GM12878 (cell line): ENCODE data around the gene SFSWAP.

Experiments
- CTCF ChIP-seq, 3 experiments: IDR thresholded peaks in 2 of 3; conservative IDR thresholded peaks in 1 of 3; 2 replicates each; pipeline ENCODE4 v1.5.1; 2011; ENCODE audit warnings: low read depth in 3 of 3, low read length in 3 of 3, mild to moderate bottlenecking in 3 of 3, control low read depth in 2 of 3, moderate library complexity in 2 of 3, inconsistent platforms in 1 of 3, mixed read lengths in 1 of 3; ENCODE audit not compliant: control insufficient read depth in 2 of 3, insufficient read depth in 1 of 3; ENCODE audit errors: extremely low read depth in 1 of 3
- MEF2A ChIP-seq: IDR thresholded peaks from 2 replicates; pipeline ENCODE4 v1.6.1; 2011; ENCODE audit warnings: low read depth, mild to moderate bottlenecking, low read length, moderate library complexity; ENCODE audit not compliant: insufficient read depth
- PBX3 ChIP-seq: IDR thresholded peaks from 2 replicates; pipeline ENCODE4 v1.6.1; 2011; ENCODE audit warnings: mild to moderate bottlenecking, low read depth, low read length, moderate library complexity; ENCODE audit not compliant: insufficient replicate concordance
- POLR2A ChIP-seq: IDR thresholded peaks from 2 replicates; pipeline ENCODE4 v1.6.1; 2011; ENCODE audit warnings: low read depth, mild to moderate bottlenecking, low read length
- REST ChIP-seq: IDR thresholded peaks from 2 replicates; pipeline ENCODE4 v1.6.1; 2012; ENCODE audit warnings: mild to moderate bottlenecking, low read depth, low read length
- SMAD1 ChIP-seq: fragments of 450-650 bp; IDR thresholded peaks from 2 replicates; pipeline ENCODE4 v1.6.1; 2018; ENCODE audit warnings: mild to moderate bottlenecking, low read depth; ENCODE audit not compliant: partially characterized antibody
- USF2 ChIP-seq: IDR thresholded peaks from 2 replicates; pipeline ENCODE4 v1.6.1; 2011; ENCODE audit warnings: low read depth, low read length, improper control_type of control experiment, borderline replicate concordance

GRCh38 chr12:131783915-131784541 lies 73.1 kb downstream of the SFSWAP start:
- TF ChIP-seq MEF2A = 0 out of 2 replicates have a peak, but pooled peaks have one; percentile 44
- no peak for TF ChIP-seq USF2
- no peak for TF ChIP-seq PBX3
- TF ChIP-seq POLR2A = no peak
- no peak for TF ChIP-seq REST
- no peak for TF ChIP-seq CTCF (IDR thresholded peaks at IDR 0.05 in 2 of 3, conservative IDR thresholded peaks at IDR 0.05 in 1 of 3; ENCODE audit: control insufficient read depth in 2 of 3, extremely low read depth in 1 of 3, insufficient read depth in 1 of 3, low read depth in 3 of 3, low read length in 3 of 3)
- TF ChIP-seq SMAD1 = no peak
